GM18498 (cell line): Measurements from ENCODE around the gene HOXB3.

Source experiments
- ATAC-seq: cut with Tn5 transposase; IDR thresholded peaks from one replicate; pipeline ENCODE4 v1.9.1; 2021; ENCODE audit warnings: mild to moderate bottlenecking, moderate library complexity; ENCODE audit not compliant: unreplicated experiment

HOXB3 gene

GRCh38 chr17:48559122-48559839 is 30.8 kb downstream of the HOXB3 start:
- ATAC-seq: no peak

GRCh38 chr17:48558831-48559121 is 31.3 kb downstream of the HOXB3 start:
- no peak for ATAC-seq

- no peak for ATAC-seq
These were observed 31.8 kb downstream of the HOXB3 start for GRCh38 chr17:48558057-48558830.

GRCh38 chr17:48556576-48557401 is 33.3 kb downstream of the HOXB3 start:
- ATAC-seq: no peak

- no peak for ATAC-seq
These were observed 33.8 kb downstream of the HOXB3 start for GRCh38 chr17:48556229-48556575.

GRCh38 chr17:48555258-48556228 is 34.5 kb downstream of the HOXB3 start:
- ATAC-seq: no peak

GRCh38 chr17:48554412-48555257 is 35.4 kb downstream of the HOXB3 start:
- no peak for ATAC-seq

- ATAC-seq: no peak
These were observed 36.2 kb downstream of the HOXB3 start for GRCh38 chr17:48553826-48554225.

- no peak for ATAC-seq
These were observed 36.9 kb downstream of the HOXB3 start for GRCh38 chr17:48553190-48553547.

- ATAC-seq: no peak
These were observed 37.4 kb downstream of the HOXB3 start for GRCh38 chr17:48552466-48553189.

- ATAC-seq: no peak
These were observed 38.2 kb downstream of the HOXB3 start for GRCh38 chr17:48551596-48552465.

GRCh38 chr17:48551214-48551555 is 38.9 kb downstream of the HOXB3 start:
- ATAC-seq: no peak

GRCh38 chr17:48550502-48551213 is 39.4 kb downstream of the HOXB3 start:
- ATAC-seq: no peak

GRCh38 chr17:48549914-48550501 is 40.0 kb downstream of the HOXB3 start:
- no peak for ATAC-seq

- no peak for ATAC-seq
These were observed 40.8 kb downstream of the HOXB3 start for GRCh38 chr17:48549281-48549630.

- no peak for ATAC-seq
These were observed 41.3 kb downstream of the HOXB3 start for GRCh38 chr17:48548523-48549280.
